OCI-LY1 (cell line): Measurements from ENCODE around the gene FAM110A.
"Not testable (repeated sequence)": the region's sequence is repeated elsewhere in the genome, so short reads cannot be mapped to it uniquely, and the experiment has no call there.

Source experiments
- H2AFZ ChIP-seq: fragments of 200-600 bp; sonication (generic), shearing (Covaris generic); 2 replicates; pipeline ENCODE4 v1.6.0; 2014; ENCODE audit warnings: antibody characterized with exemption, mild to moderate bottlenecking, low read length
- H3F3A ChIP-seq: fragments of 200-600 bp; sonication (generic), shearing (Covaris generic); 2 replicates; pipeline ENCODE4 v1.6.0; 2014; ENCODE audit warnings: mild to moderate bottlenecking, antibody characterized with exemption, low read length, moderate library complexity; ENCODE audit not compliant: insufficient read depth
- H3K27ac ChIP-seq: fragments of 200-600 bp; sonication (generic); 2 replicates; pipeline ENCODE4 v1.5.1; 2014; ENCODE audit warnings: low read length, mixed run types, mild to moderate bottlenecking, low read depth; ENCODE audit not compliant: poor library complexity, severe bottlenecking
- H3K27me3 ChIP-seq: fragments of 200-600 bp; sonication (generic); 2 replicates; pipeline ENCODE4 v1.6.0; 2014; ENCODE audit warnings: antibody characterized with exemption, mild to moderate bottlenecking, low read length, moderate library complexity; ENCODE audit not compliant: insufficient read depth
- H3K36me3 ChIP-seq: fragments of 200-600 bp; sonication (generic); 2 replicates; pipeline ENCODE4 v1.6.1; 2014; ENCODE audit warnings: mild to moderate bottlenecking, antibody characterized with exemption, low read length, moderate library complexity, mixed read lengths; ENCODE audit not compliant: insufficient read depth
- H3K4me1 ChIP-seq: fragments of 200-600 bp; sonication (generic); 2 replicates; pipeline ENCODE4 v1.5.1; 2014; ENCODE audit warnings: mild to moderate bottlenecking, low read length, moderate library complexity; ENCODE audit not compliant: insufficient read depth, severe bottlenecking
- H3K4me2 ChIP-seq: fragments of 200-600 bp; sonication (generic), shearing (Covaris generic); 2 replicates; pipeline ENCODE4 v1.6.1; 2014; ENCODE audit warnings: low read length
- H3K4me3 ChIP-seq: fragments of 200-600 bp; sonication (generic); 2 replicates; pipeline ENCODE4 v1.5.1; 2014; ENCODE audit warnings: low read length, low read depth, mild to moderate bottlenecking, mixed read lengths; ENCODE audit not compliant: poor library complexity, severe bottlenecking
- H3K79me2 ChIP-seq: fragments of 200-600 bp; shearing (Covaris generic); 2 replicates; pipeline ENCODE4 v1.6.1; 2016; ENCODE audit warnings: mixed run types, low read length, mixed read lengths; ENCODE audit not compliant: insufficient read depth
- H3K9ac ChIP-seq: fragments of 200-600 bp; sonication (generic), shearing (Covaris generic); 2 replicates; pipeline ENCODE4 v1.6.1; 2014; ENCODE audit warnings: mild to moderate bottlenecking, low read length, mixed read lengths
- H3K9me2 ChIP-seq: fragments of 200-600 bp; sonication (generic), shearing (Covaris generic); 2 replicates; pipeline ENCODE4 v1.6.1; 2014; ENCODE audit warnings: low read depth, mild to moderate bottlenecking, low read length, mixed read lengths
- H3K9me3 ChIP-seq: fragments of 200-600 bp; shearing (Covaris generic); 2 replicates; pipeline ENCODE4 v1.6.1; 2014; ENCODE audit warnings: low read length, mixed read lengths
- H4K20me1 ChIP-seq: fragments of 200-600 bp; sonication (generic), shearing (Covaris generic); 2 replicates; pipeline ENCODE4 v1.6.0; 2016; ENCODE audit warnings: mild to moderate bottlenecking, low read length; ENCODE audit not compliant: insufficient read depth
- CTCF ChIP-seq: fragments of 200-600 bp; sonication (generic), shearing (Covaris generic); IDR thresholded peaks from 2 replicates; pipeline ENCODE4 v1.5.1; 2017; ENCODE audit warnings: mild to moderate bottlenecking, antibody characterized with exemption, low read length, moderate library complexity, mixed read lengths
- EZH2 ChIP-seq: fragments of 200-600 bp; sonication (generic), shearing (Covaris generic); IDR thresholded peaks from 2 replicates; pipeline ENCODE4 v1.8.0; 2017; ENCODE audit warnings: borderline replicate concordance, mixed run types, mild to moderate bottlenecking, antibody characterized with exemption, low read length, moderate library complexity, mixed read lengths

Gene FAM110A

GRCh38 chr20:792248-792647 lies 41.3 kb upstream of the FAM110A start:
- no peaks in the 10 kb centered on the region for H3K9me3 ChIP-seq
- H4K20me1 ChIP-seq, result no peaks in the 10 kb centered on the region
- H3F3A ChIP-seq, result no peaks in the 10 kb centered on the region
- no peak overlapping the region for H3K27ac ChIP-seq
- TF ChIP-seq EZH2 (no peak), CTCF (no peak)
- H3K27me3 ChIP-seq, result no peaks in the 10 kb centered on the region
- H3K9ac ChIP-seq, result no peak overlapping the region
- H3K4me1 ChIP-seq, result no peaks in the 10 kb centered on the region
- no peak overlapping the region for H3K4me3 ChIP-seq
- no peak overlapping the region for H2AFZ ChIP-seq
- no peaks in the 10 kb centered on the region for H3K36me3 ChIP-seq
- no peaks in the 10 kb centered on the region for H3K79me2 ChIP-seq
- H3K4me2 ChIP-seq, result no peak overlapping the region
- H3K9me2 ChIP-seq, result no peaks in the 10 kb centered on the region

- Histone ChIP-seq H3K4me1 (no peaks in the 10 kb centered on the region), H3K79me2 (no peaks in the 10 kb centered on the region), H3F3A (no peaks in the 10 kb centered on the region), H3K9ac (no peak overlapping the region), H4K20me1 (no peaks in the 10 kb centered on the region), H3K9me2 (no peaks in the 10 kb centered on the region), H3K27me3 (no peaks in the 10 kb centered on the region), H3K36me3 (no peaks in the 10 kb centered on the region), H3K27ac (no peak overlapping the region), H3K4me3 (no peak overlapping the region), H2AFZ (no peak overlapping the region), H3K9me3 (no peaks in the 10 kb centered on the region), H3K4me2 (no peak overlapping the region)
- no peak for TF ChIP-seq CTCF
- TF ChIP-seq EZH2, result no peak
Measured at GRCh38 chr20:796921-797320, 36.6 kb upstream of the FAM110A start.

GRCh38 chr20:798746-799145 lies 34.8 kb upstream of the FAM110A start:
- not testable (repeated sequence) for H3K9me3 ChIP-seq, H3K9ac ChIP-seq, H4K20me1 ChIP-seq, H3K79me2 ChIP-seq, H3K4me1 ChIP-seq, H3K4me2 ChIP-seq, H2AFZ ChIP-seq, H3F3A ChIP-seq, H3K36me3 ChIP-seq, H3K27ac ChIP-seq, H3K4me3 ChIP-seq, H3K27me3 ChIP-seq, H3K9me2 ChIP-seq

- H3K4me3 ChIP-seq, H3F3A ChIP-seq: not testable (repeated sequence)
Measured at GRCh38 chr20:800026-800425, 33.5 kb upstream of the FAM110A start.

More at GRCh38 chr20:800026-800425, 33.5 kb upstream of the FAM110A start:
- H3K79me2 ChIP-seq, H3K9me3 ChIP-seq, H3K36me3 ChIP-seq, H3K27me3 ChIP-seq, H3K4me1 ChIP-seq, H3K9me2 ChIP-seq, H2AFZ ChIP-seq, H3K27ac ChIP-seq, H3K4me2 ChIP-seq, H3K9ac ChIP-seq, H4K20me1 ChIP-seq: not testable (repeated sequence)
